H9 (cell line): Measurements from ENCODE around the gene IFI27. TPM values are rescaled to one million over a fixed set of nuclear protein-coding genes. Genes with fewer than 3 reads are reported as not detected.

Source experiments
- DNase-seq: peaks from one replicate; pipeline ENCODE4 v3.0.0-alpha.2; 2017
- H2AFZ ChIP-seq: one replicate; pipeline ENCODE4 v1.6.1; 2013; ENCODE audit warnings: mild to moderate bottlenecking, low read length, control low read depth, moderate library complexity
- H2AK5ac ChIP-seq: 2 replicates; pipeline ENCODE4 v1.6.1; 2013; ENCODE audit warnings: low read length, control low read depth, mixed read lengths; ENCODE audit not compliant: insufficient read length
- H2BK120ac ChIP-seq: one replicate; pipeline ENCODE4 v1.6.1; 2013; ENCODE audit warnings: low read depth, mild to moderate bottlenecking, low read length, control low read depth, inconsistent platforms; ENCODE audit not compliant: poor library complexity, severe bottlenecking
- H2BK12ac ChIP-seq: 2 replicates; pipeline ENCODE4 v1.6.1; 2013; ENCODE audit warnings: low read length, control low read depth, mixed read lengths, low read depth; ENCODE audit not compliant: insufficient read length
- H2BK15ac ChIP-seq: 2 replicates; pipeline ENCODE4 v1.6.1; 2013; ENCODE audit warnings: low read depth, low read length, control low read depth
- H2BK20ac ChIP-seq: one replicate; pipeline ENCODE4 v1.6.1; 2013; ENCODE audit warnings: low read depth, mild to moderate bottlenecking, low read length, control low read depth, inconsistent platforms; ENCODE audit not compliant: poor library complexity, severe bottlenecking
- H2BK5ac ChIP-seq: 2 replicates; pipeline ENCODE4 v1.6.1; 2013; ENCODE audit warnings: low read length, control low read depth, mixed read lengths; ENCODE audit not compliant: insufficient read length
- H3K14ac ChIP-seq: 2 replicates; pipeline ENCODE4 v1.6.1; 2013; ENCODE audit warnings: low read length, control low read depth; ENCODE audit not compliant: insufficient read depth
- H3K18ac ChIP-seq: 2 replicates; pipeline ENCODE4 v1.6.1; 2013; ENCODE audit warnings: low read depth, mild to moderate bottlenecking, mixed read lengths, low read length, control low read depth; ENCODE audit not compliant: insufficient read length
- H3K23ac ChIP-seq: 2 replicates; pipeline ENCODE4 v1.6.1; 2013; ENCODE audit warnings: low read length, control low read depth, mixed read lengths, low read depth; ENCODE audit not compliant: insufficient read length
- H3K23me2 ChIP-seq: 2 replicates; pipeline ENCODE4 v1.6.1; 2013; ENCODE audit warnings: low read depth, mild to moderate bottlenecking, mixed read lengths, low read length, control low read depth; ENCODE audit not compliant: insufficient read length, poor library complexity, severe bottlenecking
- H3K27ac ChIP-seq: 2 replicates; pipeline ENCODE4 v1.5.1; 2013; ENCODE audit warnings: low read length, control low read depth, mixed read lengths, low read depth; ENCODE audit not compliant: insufficient read length
- H3K27me3 ChIP-seq: 2 replicates; pipeline ENCODE4 v1.6.1; 2013; ENCODE audit warnings: low read length, control low read depth, inconsistent platforms; ENCODE audit not compliant: insufficient read depth
- H3K4ac ChIP-seq: 2 replicates; pipeline ENCODE4 v1.6.1; 2013; ENCODE audit warnings: low read depth, mild to moderate bottlenecking, control low read depth, inconsistent platforms, low read length, moderate library complexity
- H3K4me1 ChIP-seq: 2 replicates; pipeline ENCODE4 v1.6.1; 2013; ENCODE audit warnings: low read length, control low read depth, inconsistent platforms; ENCODE audit not compliant: insufficient read depth
- H3K4me2 ChIP-seq: 2 replicates; pipeline ENCODE4 v1.6.1; 2013; ENCODE audit warnings: low read length, control low read depth, mixed read lengths; ENCODE audit not compliant: insufficient read length, insufficient read depth
- H3K56ac ChIP-seq: 2 replicates; pipeline ENCODE4 v1.6.1; 2013; ENCODE audit warnings: low read depth, mild to moderate bottlenecking, mixed read lengths, low read length, control low read depth; ENCODE audit not compliant: insufficient read length
- H3K79me1 ChIP-seq: 2 replicates; pipeline ENCODE4 v1.6.1; 2013; ENCODE audit warnings: low read depth, mild to moderate bottlenecking, moderate library complexity, low read length, control low read depth, inconsistent platforms; ENCODE audit not compliant: insufficient read depth, poor library complexity, severe bottlenecking
- H3K79me2 ChIP-seq: 2 replicates; pipeline ENCODE4 v1.6.1; 2013; ENCODE audit warnings: low read length, control low read depth, inconsistent platforms; ENCODE audit not compliant: insufficient read depth
- H3K9ac ChIP-seq: 2 replicates; pipeline ENCODE4 v1.6.1; 2013; ENCODE audit warnings: low read length, control low read depth, mixed read lengths; ENCODE audit not compliant: insufficient read length; ENCODE audit errors: extremely low read depth
- H3K9me3 ChIP-seq: one replicate; pipeline ENCODE4 v1.6.1; 2013; ENCODE audit warnings: low read depth, low read length, inconsistent platforms; ENCODE audit not compliant: control insufficient read depth
- H3T11ph ChIP-seq: one replicate; pipeline ENCODE4 v1.6.1; 2013; ENCODE audit warnings: mild to moderate bottlenecking, low read length, control low read depth, inconsistent platforms
- H4K20me1 ChIP-seq: one replicate; pipeline ENCODE4 v1.6.1; 2013; ENCODE audit not compliant: control insufficient read depth, insufficient read length, insufficient read depth
- H4K5ac ChIP-seq: 2 replicates; pipeline ENCODE4 v1.6.1; 2013; ENCODE audit warnings: low read depth, mild to moderate bottlenecking, mixed read lengths, low read length, control low read depth; ENCODE audit not compliant: insufficient read length
- H4K8ac ChIP-seq: replicated peaks from 2 replicates; pipeline ENCODE4 v1.6.1; 2013; ENCODE audit warnings: low read length, control low read depth, mixed read lengths, low read depth; ENCODE audit not compliant: insufficient read length
- H4K91ac ChIP-seq: 2 replicates; pipeline ENCODE4 v1.6.1; 2013; ENCODE audit warnings: low read depth, mild to moderate bottlenecking, moderate library complexity, mixed read lengths, low read length, control low read depth; ENCODE audit not compliant: insufficient read length
- H3K27ac Mint-ChIP-seq, 3 experiments: 2 replicates in 2 of 3; 3 replicates in 1 of 3; pipeline ENCODE4 v1.8.0; 2020 to 2021; ENCODE audit warnings: mixed read lengths in 3 of 3, mild to moderate bottlenecking in 1 of 3, moderate library complexity in 1 of 3
- H3K27me3 Mint-ChIP-seq: 2 replicates; pipeline ENCODE4 v1.8.0; 2021; ENCODE audit warnings: low read depth, mild to moderate bottlenecking, moderate library complexity, mixed read lengths
- H3K36me3 Mint-ChIP-seq, 3 experiments: 2 replicates in 2 of 3; 3 replicates in 1 of 3; pipeline ENCODE4 v1.8.0; 2020 to 2021; ENCODE audit warnings: low read depth in 3 of 3, mixed read lengths in 3 of 3; ENCODE audit not compliant: insufficient read depth in 1 of 3
- H3K4me1 Mint-ChIP-seq, 2 experiments: 2 replicates each; pipeline ENCODE4 v1.8.0; 2020; ENCODE audit warnings: mixed read lengths in 2 of 2
- H3K4me3 Mint-ChIP-seq, 2 experiments: 2 replicates in 1 of 2; 3 replicates in 1 of 2; pipeline ENCODE4 v1.8.0; 2020 to 2021; ENCODE audit warnings: mild to moderate bottlenecking in 2 of 2, mixed read lengths in 2 of 2, moderate library complexity in 1 of 2
- H3K9me3 Mint-ChIP-seq, 2 experiments: 2 replicates in 1 of 2; 3 replicates in 1 of 2; pipeline ENCODE4 v1.8.0; 2020; ENCODE audit warnings: mild to moderate bottlenecking in 2 of 2, mixed read lengths in 2 of 2, moderate library complexity in 1 of 2
- WGBS: extraction: QIAGEN DNeasy Blood & Tissue Kit; methylation state at CpG from one replicate; pipeline ENCODE4 v1.1.7; 2013; ENCODE audit warnings: missing lambda C conversion rate, low lambda C conversion rate, mixed read lengths; ENCODE audit not compliant: insufficient read length; ENCODE audit errors: extremely low coverage; 5-methylcytosine and 5-hydroxymethylcytosine counted together
- total RNA-seq: library from RNA; stranded (reverse); gene quantifications from 2 replicates; pipeline ENCODE4 v1.2.1, GENCODE V29; 2021
- TF ChIP-seq, protein P1 (sequence below): fragments of 200-600 bp; sonication (generic); conservative IDR thresholded peaks from 3 replicates; pipeline ENCODE4 v1.8.0; 2021; ENCODE audit warnings: antibody characterized with exemption, mild to moderate bottlenecking

Gene IFI27
- total RNA-seq, 1 experiment from 2014 or later, result 1.7 TPM

DNA sequence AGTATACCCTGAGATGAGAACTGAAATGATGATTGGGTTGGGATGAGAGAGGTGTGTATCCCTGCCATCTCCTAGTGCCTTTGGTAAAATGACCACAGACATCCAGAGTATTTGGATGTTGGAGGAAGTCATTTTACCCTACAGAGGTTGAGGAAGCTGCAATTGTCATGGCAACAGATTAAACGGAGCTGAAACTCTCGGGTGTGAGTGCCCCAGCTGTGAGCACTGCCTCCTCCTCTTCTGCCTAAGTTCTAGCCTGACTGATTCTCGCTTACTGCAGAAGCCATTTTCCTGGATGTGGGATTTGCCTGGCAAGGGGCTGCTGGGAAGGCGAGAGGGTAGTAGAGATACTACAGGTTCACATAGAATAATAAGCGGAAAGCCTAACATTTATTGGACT is 53.3 kb downstream of the IFI27 start:
- Mint-ChIP-seq H3K4me1 (peaks cover 20 to 24% of the 10 kb centered on the region in 2 experiments), H3K4me3 (no peak overlapping the region), H3K27me3 (peaks cover 4% of the 10 kb centered on the region), H3K36me3 (no peaks in the 10 kb centered on the region), H3K27ac (no peak overlapping the region; a peak in 1 of 7 replicates), H3K9me3 (no peaks in the 10 kb centered on the region)
- Histone ChIP-seq H2BK5ac (no peak overlapping the region), H2AFZ (no peak overlapping the region), H4K5ac (no peak overlapping the region), H3K14ac (no peak overlapping the region), H4K20me1 (no peaks in the 10 kb centered on the region), H3K9ac (no peak overlapping the region), H3K27me3 (no peaks in the 10 kb centered on the region), H3K23ac (no peak overlapping the region), H3K27ac (no peak overlapping the region), H3T11ph (no peak overlapping the region), H4K8ac (no peak overlapping the region), H2AK5ac (no peak overlapping the region), H4K91ac (no peak overlapping the region), H3K4ac (no peak overlapping the region), H2BK15ac (no peak overlapping the region), H3K18ac (no peak overlapping the region), H2BK12ac (no peak overlapping the region), H3K4me2 (no peak overlapping the region), H2BK20ac (no peak overlapping the region), H3K56ac (no peak overlapping the region), H3K4me1 (0 out of 2 replicates have a peak, but pooled peaks cover 2% of the 10 kb centered on the region), H3K23me2 (no peaks in the 10 kb centered on the region), H3K9me3 (no peaks in the 10 kb centered on the region), H2BK120ac (no peak overlapping the region), H3K79me1 (no peaks in the 10 kb centered on the region), H3K79me2 (no peaks in the 10 kb centered on the region)
- DNase-seq, result no peak
- WGBS, result no CpG with 5 or more reads among the region's 5 CpGs
- TF ChIP-seq, protein P1, sequence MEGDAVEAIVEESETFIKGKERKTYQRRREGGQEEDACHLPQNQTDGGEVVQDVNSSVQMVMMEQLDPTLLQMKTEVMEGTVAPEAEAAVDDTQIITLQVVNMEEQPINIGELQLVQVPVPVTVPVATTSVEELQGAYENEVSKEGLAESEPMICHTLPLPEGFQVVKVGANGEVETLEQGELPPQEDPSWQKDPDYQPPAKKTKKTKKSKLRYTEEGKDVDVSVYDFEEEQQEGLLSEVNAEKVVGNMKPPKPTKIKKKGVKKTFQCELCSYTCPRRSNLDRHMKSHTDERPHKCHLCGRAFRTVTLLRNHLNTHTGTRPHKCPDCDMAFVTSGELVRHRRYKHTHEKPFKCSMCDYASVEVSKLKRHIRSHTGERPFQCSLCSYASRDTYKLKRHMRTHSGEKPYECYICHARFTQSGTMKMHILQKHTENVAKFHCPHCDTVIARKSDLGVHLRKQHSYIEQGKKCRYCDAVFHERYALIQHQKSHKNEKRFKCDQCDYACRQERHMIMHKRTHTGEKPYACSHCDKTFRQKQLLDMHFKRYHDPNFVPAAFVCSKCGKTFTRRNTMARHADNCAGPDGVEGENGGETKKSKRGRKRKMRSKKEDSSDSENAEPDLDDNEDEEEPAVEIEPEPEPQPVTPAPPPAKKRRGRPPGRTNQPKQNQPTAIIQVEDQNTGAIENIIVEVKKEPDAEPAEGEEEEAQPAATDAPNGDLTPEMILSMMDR, result no peak
